SJCRH30 (cell line): ENCODE measurements around the gene ARHGEF17. TPM values are rescaled to one million over a fixed set of nuclear protein-coding genes. Genes with fewer than 3 reads are reported as not detected.
A peak's percentile ranks its signal among the peaks of the same experiment; 100 is the strongest.

Experiments
- DNase-seq, 2 experiments: peaks; one replicate each; pipeline ENCODE4 v3.0.0-alpha.2; 2015 to 2020
- H3K27ac ChIP-seq: fragments of 250-450 bp; sonication (Bioruptor Pico); 2 replicates; pipeline ENCODE4 v1.5.1; 2020; ENCODE audit warnings: mild to moderate bottlenecking, moderate library complexity
- H3K27me3 ChIP-seq: fragments of 250-450 bp; sonication (Bioruptor Pico); 2 replicates; pipeline ENCODE4 v1.5.1; 2020; ENCODE audit warnings: mild to moderate bottlenecking, moderate library complexity
- H3K36me3 ChIP-seq: fragments of 250-450 bp; sonication (Bioruptor Pico); 2 replicates; pipeline ENCODE4 v1.5.1; 2020; ENCODE audit warnings: mild to moderate bottlenecking, moderate library complexity
- H3K4me1 ChIP-seq: fragments of 250-450 bp; sonication (Bioruptor Pico); 2 replicates; pipeline ENCODE4 v1.5.1; 2020; ENCODE audit warnings: mild to moderate bottlenecking, moderate library complexity
- H3K4me3 ChIP-seq: fragments of 250-450 bp; sonication (Bioruptor Pico); 2 replicates; pipeline ENCODE4 v1.5.1; 2020; ENCODE audit warnings: mild to moderate bottlenecking, moderate library complexity
- H3K9me3 ChIP-seq: fragments of 250-450 bp; sonication (Bioruptor Pico); replicated peaks from 2 replicates; pipeline ENCODE4 v1.5.1; 2020; ENCODE audit warnings: mild to moderate bottlenecking, moderate library complexity
- total RNA-seq: library from RNA; depleted of rRNA; stranded (reverse); fragments of >200 nt; shearing (Covaris generic); gene quantifications from 2 replicates; pipeline ENCODE4 v1.2.3, GENCODE V29; 2014; rRNA removed

The ARHGEF17 gene, protein sequence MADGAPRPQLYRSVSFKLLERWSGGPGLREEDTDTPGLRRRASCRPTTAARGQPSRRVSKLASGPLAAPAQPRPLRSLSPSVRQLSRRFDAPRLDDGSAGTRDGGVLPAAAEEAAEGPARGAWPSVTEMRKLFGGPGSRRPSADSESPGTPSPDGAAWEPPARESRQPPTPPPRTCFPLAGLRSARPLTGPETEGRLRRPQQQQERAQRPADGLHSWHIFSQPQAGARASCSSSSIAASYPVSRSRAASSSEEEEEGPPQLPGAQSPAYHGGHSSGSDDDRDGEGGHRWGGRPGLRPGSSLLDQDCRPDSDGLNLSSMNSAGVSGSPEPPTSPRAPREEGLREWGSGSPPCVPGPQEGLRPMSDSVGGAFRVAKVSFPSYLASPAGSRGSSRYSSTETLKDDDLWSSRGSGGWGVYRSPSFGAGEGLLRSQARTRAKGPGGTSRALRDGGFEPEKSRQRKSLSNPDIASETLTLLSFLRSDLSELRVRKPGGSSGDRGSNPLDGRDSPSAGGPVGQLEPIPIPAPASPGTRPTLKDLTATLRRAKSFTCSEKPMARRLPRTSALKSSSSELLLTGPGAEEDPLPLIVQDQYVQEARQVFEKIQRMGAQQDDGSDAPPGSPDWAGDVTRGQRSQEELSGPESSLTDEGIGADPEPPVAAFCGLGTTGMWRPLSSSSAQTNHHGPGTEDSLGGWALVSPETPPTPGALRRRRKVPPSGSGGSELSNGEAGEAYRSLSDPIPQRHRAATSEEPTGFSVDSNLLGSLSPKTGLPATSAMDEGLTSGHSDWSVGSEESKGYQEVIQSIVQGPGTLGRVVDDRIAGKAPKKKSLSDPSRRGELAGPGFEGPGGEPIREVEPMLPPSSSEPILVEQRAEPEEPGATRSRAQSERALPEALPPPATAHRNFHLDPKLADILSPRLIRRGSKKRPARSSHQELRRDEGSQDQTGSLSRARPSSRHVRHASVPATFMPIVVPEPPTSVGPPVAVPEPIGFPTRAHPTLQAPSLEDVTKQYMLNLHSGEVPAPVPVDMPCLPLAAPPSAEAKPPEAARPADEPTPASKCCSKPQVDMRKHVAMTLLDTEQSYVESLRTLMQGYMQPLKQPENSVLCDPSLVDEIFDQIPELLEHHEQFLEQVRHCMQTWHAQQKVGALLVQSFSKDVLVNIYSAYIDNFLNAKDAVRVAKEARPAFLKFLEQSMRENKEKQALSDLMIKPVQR (N-terminal part only)
- 7.8 and 12.0 TPM in 2 replicates for total RNA-seq

DNA sequence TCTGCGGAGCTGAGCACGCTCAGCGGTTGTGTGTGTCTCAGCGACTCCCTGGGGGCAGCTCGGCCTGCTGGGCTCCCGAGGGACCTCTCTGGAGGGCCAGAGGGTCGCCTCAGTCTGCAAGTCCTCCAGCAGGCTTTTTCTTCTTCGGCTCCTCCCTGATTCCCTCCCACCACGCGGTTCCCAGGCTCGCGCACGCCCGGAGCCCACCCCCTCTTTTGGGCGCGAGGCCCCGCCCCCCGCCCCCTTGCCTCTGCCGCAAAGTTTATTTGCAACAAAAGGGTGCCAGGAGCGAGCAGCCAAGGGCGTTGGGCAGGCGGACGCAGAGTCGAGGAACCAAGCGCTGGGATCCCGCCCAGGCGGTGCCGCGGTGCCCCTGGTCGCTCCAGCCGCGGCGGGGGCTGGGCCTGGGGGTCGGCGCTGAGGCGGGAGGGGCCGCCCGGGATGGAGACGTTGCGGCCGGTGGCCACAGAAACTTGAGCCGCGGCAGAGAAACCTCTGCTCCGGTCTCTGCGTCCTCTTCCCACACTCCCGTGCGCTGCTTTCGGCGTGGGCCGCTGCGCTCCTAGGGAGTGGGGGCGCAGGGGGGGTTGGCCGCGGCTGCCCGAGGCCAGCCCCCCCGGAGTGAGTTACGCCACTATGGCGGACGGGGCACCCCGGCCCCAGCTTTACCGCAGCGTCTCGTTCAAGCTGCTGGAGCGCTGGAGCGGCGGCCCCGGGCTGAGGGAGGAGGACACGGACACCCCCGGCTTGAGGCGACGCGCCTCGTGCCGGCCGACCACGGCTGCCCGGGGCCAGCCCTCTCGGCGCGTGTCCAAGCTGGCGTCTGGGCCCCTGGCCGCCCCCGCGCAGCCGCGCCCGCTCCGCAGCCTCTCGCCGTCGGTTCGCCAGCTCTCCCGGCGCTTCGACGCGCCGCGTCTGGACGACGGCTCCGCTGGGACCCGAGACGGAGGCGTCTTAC lies at the start of gene ARHGEF17:
Gene ARHGEF17 (plus strand): TSS at position 274 of the 958 bp plus-strand sequence. CDS start 363 bp downstream, at position 637.
- no peaks in the 10 kb centered on the region for H3K36me3 ChIP-seq
- H3K9me3 ChIP-seq, result no peaks in the 10 kb centered on the region
- H3K4me3 ChIP-seq, result peak within 1 kb of the TSS; percentile 84
- H3K27me3 ChIP-seq, result no peaks in the 10 kb centered on the region
- peak; percentile 79 for DNase-seq
- peaks cover 14% of the 10 kb centered on the region for H3K4me1 ChIP-seq
- H3K27ac ChIP-seq, result peak within 1 kb of the TSS; percentile 96

DNA sequence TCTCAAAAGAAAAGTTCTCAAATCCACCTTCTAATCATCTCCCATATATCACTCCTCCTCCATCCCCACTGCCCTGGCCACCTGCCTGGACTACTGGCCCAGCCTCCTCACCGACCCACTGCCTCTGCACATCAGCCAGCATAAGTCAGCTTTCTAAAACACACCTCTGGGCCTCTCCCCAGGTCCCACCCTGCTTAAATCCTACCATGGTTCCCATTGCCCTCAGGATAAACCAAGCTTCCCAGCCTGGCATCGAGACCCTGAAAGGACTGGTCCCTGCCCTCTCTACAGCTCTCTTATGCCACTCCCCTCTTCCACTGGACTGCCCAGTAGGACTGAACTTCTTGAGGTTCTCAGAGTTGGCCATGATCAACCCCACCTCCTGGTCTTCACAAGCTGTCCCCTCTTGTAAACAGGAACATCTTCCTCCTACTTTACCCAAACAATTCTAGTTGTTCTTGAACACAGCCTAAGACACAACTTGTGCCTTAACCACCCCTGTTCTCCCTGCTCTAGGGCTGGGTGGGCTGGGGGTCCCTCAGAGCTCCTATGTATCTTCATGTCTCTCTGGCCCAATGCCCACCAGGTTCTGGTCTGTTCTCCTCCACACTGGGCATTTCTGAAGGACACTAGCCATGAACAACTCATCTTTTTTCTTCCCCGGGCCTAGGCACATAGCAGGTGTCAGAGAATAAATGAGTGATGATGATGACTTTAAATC lies 48.5 kb upstream of the ARHGEF17 start:
- DNase-seq, result no peak

DNA sequence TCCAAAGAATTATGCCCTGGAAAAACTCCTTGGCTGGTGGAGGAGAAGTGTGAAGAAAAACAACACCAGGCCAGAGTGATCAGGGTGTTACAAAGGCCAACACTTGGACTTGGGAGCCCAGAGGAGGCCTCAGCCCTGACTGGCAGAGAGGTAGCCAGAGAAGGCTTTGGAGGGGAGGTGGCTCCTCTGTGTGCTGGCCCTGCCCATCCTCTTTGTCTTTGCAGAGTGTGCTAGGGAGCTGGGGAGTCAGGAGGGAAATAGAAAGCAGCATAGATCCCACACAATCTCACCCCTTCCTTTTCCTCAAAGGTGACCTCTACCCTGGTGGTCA lies 48.0 kb upstream of the ARHGEF17 start:
- H3K27me3 ChIP-seq, result no peaks in the 10 kb centered on the region
- H3K4me3 ChIP-seq, result no peak overlapping the region
- H3K36me3 ChIP-seq, result no peaks in the 10 kb centered on the region
- DNase-seq, result no peak
- H3K4me1 ChIP-seq, result peaks cover 8% of the 10 kb centered on the region
- no peak overlapping the region for H3K27ac ChIP-seq
- no peaks in the 10 kb centered on the region for H3K9me3 ChIP-seq

More for the DNA sequence above, 48.5 kb upstream of the ARHGEF17 start:
- H3K4me1 ChIP-seq, result peaks cover 8% of the 10 kb centered on the region
- H3K4me3 ChIP-seq, result no peak overlapping the region
- H3K9me3 ChIP-seq, result no peaks in the 10 kb centered on the region
- no peaks in the 10 kb centered on the region for H3K36me3 ChIP-seq
- H3K27ac ChIP-seq, result no peak overlapping the region
- H3K27me3 ChIP-seq, result no peaks in the 10 kb centered on the region

DNA sequence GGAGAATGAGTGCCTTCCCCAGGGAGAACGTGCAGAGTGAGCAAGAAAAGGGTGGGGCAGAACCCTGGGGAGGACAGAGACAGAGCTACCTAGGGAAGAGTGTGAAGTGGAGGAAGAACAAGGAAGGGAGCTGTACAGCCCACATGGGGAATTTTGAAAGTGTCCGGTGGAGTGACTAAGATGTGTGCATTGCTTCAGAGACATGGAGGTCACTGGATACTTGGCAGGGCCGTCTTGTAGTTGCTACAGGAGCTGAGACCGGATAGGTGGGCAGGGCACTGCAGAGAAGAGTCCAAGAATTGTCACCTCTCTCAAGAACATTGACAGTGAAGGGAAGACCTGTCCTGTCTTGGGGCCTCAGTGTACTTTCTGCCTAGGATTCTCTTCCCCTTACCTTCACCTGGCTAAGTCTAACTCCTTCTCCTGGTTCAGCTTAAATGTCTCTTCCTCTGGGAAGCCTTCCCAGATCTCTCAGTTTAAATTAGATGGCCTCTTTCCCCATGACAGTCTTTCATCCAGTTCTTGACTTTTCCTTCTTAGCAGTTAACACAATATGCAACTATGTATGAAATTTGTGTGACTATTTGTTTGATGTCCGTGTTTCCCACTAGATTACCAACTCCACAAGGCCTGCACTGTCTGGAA lies 45.1 kb upstream of the ARHGEF17 start:
- Histone ChIP-seq H3K4me3 (no peak overlapping the region), H3K27me3 (no peaks in the 10 kb centered on the region), H3K9me3 (no peaks in the 10 kb centered on the region), H3K27ac (no peak overlapping the region), H3K4me1 (peaks cover 21% of the 10 kb centered on the region), H3K36me3 (no peaks in the 10 kb centered on the region)
- no peak for DNase-seq

DNA sequence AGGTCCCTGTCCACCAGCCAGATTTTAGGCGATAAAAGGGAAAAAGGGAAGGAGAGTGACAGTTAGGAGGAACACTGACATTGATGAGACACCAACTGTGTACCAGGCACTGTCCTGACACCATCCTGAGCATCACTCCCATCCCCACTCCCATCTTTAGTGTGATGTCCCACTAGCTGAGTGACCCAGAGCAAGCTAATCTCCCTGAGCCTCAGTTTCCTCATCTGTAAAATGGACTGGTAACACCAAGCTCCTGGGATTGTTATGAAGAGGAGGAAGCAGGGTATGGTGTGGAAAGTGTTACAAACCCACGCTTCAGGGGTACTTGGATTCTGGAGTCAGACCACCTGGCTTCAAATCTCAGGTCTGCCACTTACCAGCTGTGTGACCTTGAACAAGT lies 44.4 kb upstream of the ARHGEF17 start:
- no peak for DNase-seq
- H3K36me3 ChIP-seq, result no peaks in the 10 kb centered on the region
- H3K9me3 ChIP-seq, result no peaks in the 10 kb centered on the region
- no peak overlapping the region for H3K4me3 ChIP-seq
- no peak overlapping the region for H3K27ac ChIP-seq
- peaks cover 19% of the 10 kb centered on the region for H3K4me1 ChIP-seq
- H3K27me3 ChIP-seq, result no peaks in the 10 kb centered on the region

DNA sequence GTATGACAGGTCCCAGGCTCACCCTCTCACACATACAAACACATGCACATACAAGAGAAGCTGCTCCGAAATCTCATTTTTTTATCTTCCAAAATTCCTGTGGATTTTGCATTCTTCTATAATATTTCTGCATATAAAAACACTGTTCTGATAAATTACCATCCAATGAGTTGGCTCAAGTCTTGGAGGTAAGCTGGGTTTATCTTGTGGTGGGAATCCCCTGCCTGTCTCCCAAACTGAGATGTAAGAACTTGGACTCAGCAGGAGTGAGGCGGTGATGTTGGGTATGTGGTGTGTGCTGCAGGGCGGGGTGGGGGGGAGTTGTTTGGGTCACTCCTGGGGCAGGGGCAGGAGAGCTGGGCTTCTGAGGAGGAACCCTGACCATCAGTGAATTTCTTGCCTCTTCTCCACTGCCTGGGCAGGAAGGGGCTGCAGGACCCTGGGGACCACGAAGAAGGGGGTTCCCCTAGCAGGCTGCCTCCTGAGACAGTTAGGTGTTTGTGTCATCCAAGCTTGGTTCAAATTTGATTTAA lies 42.7 kb upstream of the ARHGEF17 start:
- DNase-seq, result no peak
- Histone ChIP-seq H3K9me3 (no peaks in the 10 kb centered on the region), H3K27ac (no peak overlapping the region; the same call in 1 of the 2 replicates), H3K27me3 (no peaks in the 10 kb centered on the region), H3K4me1 (peaks cover 19% of the 10 kb centered on the region), H3K4me3 (no peak overlapping the region), H3K36me3 (no peaks in the 10 kb centered on the region)

DNA sequence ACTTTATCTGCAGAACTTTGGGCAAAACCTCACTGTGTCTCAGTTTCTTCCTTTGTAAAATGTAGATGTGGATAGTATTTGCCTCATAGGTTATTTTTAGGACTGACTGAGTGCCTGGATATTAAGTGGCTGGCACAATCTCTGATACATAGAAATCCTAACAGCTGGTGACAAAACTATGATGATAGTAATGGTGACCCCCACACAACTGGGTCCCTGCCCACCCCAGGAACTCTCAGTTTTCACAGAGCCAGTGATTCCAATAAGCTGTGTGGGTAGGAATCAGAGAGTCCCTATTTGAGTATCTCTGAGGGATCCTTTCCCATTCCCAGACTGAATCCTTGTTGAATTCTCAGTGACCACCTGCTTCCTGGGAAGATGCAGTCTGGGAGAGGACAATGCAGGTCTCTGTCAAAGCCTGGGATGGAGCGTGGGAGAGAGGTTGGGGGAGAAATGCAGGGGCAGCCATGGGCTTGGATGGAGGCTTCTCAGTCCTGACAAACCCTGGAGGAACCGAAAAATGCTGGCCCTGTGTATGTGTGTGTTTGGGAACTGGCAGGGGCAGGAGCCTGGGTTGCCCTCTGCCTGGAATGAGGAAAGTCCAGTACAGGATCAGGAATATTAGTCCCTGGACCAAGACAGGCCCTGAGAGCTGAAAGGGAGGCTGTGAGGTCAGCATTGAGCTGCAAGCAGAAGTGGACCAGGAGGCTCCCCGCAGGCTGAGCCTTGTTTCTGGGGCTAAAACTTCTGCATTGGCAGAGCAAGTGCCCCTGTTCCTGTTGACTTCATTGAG lies 42.0 kb upstream of the ARHGEF17 start:
- peak in 1 of 2 experiments; percentile 64 for DNase-seq
- Histone ChIP-seq H3K4me1 (peaks cover 19% of the 10 kb centered on the region), H3K27me3 (no peaks in the 10 kb centered on the region), H3K4me3 (no peak overlapping the region), H3K36me3 (no peaks in the 10 kb centered on the region), H3K27ac (peak overlapping the region; percentile 53), H3K9me3 (no peaks in the 10 kb centered on the region)

DNA sequence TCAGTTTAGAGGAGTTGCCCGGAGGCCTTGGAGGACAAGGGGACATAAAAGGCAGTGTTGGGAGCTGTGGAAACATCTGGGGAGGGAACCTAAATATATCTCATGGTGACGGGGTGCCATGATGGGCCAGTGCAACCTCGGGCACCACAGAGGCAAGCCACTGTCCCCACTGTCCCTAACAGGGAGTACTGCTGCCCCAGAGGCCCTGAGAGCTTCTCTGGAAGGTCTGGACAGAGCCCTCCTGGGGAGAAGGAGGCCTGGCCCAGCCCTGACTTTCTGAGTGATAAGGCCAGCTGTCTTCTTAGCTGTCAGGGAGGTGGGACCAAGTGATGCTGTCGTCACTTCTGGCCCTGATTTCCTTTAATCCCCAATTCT lies 41.4 kb upstream of the ARHGEF17 start:
- peak overlapping the region; percentile 53 for H3K27ac ChIP-seq
- DNase-seq, result peak; percentile 71 to 84
- no peak overlapping the region for H3K4me3 ChIP-seq
- peaks cover 22% of the 10 kb centered on the region for H3K4me1 ChIP-seq
- H3K27me3 ChIP-seq, result no peaks in the 10 kb centered on the region
- no peaks in the 10 kb centered on the region for H3K36me3 ChIP-seq
- no peaks in the 10 kb centered on the region for H3K9me3 ChIP-seq

DNA sequence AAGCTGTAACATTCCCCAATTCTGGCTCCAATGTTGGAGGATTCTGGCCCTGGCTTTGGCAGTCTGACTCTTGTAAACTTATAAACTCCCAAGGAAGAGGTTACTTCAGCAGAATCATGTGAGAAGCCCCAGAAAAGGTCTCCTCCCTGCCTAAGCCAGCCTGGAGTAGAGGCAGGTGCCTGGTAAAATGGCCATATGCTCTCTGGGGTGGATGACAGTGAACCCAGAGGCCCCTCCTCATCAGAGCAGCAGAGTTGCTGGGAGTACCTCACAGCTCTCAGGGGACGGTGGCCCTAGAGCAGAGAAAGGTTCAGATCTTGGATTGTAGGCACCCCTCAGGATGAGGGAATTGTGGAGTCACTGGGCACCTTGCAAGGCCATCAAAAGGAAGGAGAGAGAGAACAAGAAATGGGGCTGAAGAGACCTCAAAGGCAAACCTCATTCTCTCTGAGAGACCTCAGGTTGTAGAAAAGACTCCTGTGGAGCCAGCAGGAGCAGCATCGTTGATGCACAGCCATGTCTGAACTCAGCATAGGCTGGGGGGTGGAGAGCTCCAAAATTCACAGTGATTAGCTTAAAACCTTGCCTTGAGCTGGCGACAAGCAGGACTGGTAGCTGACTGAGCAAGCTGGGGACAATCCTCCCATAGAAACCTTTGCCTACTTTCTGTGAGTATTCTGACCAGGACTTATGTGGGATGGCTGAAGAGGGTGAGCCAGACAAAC lies 40.8 kb upstream of the ARHGEF17 start:
- Histone ChIP-seq H3K9me3 (no peaks in the 10 kb centered on the region), H3K36me3 (no peaks in the 10 kb centered on the region), H3K27me3 (no peaks in the 10 kb centered on the region), H3K27ac (peak overlapping the region; percentile 53; the same call in 1 of the 2 replicates), H3K4me3 (no peak overlapping the region), H3K4me1 (peaks cover 28% of the 10 kb centered on the region)
- no peak for DNase-seq

DNA sequence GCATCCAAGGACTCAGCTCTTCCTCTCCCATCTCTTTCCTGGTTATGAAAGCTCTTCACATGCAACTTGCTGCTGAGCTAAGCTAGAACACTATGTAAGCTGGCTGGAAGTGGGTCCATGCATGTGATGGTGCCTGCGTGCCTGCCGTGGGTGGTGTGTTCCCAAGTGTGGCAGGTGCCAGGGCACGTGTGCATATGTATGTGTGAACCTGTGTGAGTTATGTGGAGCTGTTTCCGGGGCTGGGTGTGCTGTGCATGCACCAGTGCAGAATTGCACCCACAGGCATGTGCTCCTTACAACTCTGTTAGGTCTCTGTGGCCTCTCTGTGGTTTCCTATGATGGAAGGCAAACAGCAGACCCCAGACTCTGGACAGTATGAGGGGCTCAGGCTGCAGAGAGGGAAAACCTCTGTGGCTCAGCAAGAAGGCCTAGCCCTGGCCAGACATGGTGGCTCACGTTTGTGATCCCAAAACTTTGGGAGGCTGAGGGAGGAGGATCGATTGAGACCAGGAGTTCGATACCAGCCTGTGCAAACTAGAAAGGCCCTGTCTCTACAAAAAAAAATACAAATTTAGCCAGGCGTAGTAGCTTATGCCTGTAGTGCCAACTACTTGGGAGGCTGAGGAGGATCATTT lies 40.1 kb upstream of the ARHGEF17 start:
- no peaks in the 10 kb centered on the region for H3K36me3 ChIP-seq
- DNase-seq, result no peak
- H3K27ac ChIP-seq, result no peak overlapping the region
- H3K4me1 ChIP-seq, result peaks cover 28% of the 10 kb centered on the region
- H3K27me3 ChIP-seq, result no peaks in the 10 kb centered on the region
- H3K9me3 ChIP-seq, result no peaks in the 10 kb centered on the region
- H3K4me3 ChIP-seq, result no peak overlapping the region

DNA sequence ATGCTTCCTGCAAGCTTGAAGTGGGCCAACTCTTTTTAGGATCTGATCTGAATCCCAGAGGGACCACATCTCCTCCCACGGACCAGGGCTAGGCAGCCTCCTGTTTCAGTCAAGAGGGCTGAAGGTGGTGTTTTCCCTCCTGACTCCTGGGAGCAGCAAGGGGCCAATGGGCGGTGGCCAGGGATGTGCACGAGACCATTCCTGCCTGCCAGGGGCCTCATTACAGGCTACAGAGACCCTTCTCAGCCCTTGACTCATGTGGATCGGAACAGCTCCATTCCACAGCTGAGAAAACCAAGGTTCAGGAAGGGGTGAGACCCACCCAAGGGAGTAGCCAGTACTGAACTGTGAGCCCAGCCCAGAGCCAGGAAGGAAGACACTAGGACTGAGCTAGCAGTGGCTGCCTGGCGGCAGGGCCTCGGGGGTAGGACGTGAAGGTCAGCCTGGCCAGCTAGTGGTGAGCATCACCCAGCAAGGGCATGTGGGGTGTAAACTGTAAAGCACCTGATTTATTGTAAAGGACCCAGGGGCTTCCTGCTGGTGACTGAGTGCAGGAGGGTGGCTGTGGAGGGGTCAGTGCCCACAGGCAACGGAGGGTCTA lies 39.3 kb upstream of the ARHGEF17 start:
- no peaks in the 10 kb centered on the region for H3K9me3 ChIP-seq
- no peaks in the 10 kb centered on the region for H3K27me3 ChIP-seq
- H3K4me1 ChIP-seq, result peaks cover 31% of the 10 kb centered on the region
- H3K36me3 ChIP-seq, result no peaks in the 10 kb centered on the region
- H3K27ac ChIP-seq, result no peak overlapping the region
- H3K4me3 ChIP-seq, result no peak overlapping the region
- no peak for DNase-seq
